BJ (cell line): ENCODE data around the gene SYMPK. TPM values are rescaled to one million over a fixed set of nuclear protein-coding genes. Genes with fewer than 3 reads are reported as not detected.
"Not testable (repeated sequence)": the region's sequence is repeated elsewhere in the genome, so short reads cannot be mapped to it uniquely, and the experiment has no call there.

ENCODE experiments used
- CTCF ChIA-PET: fragments of 350-600 bp; formaldehyde crosslinking; extraction: SDS; loops from one replicate; lab custom pipeline; 2021; ENCODE audit warnings: antibody characterized with exemption, inconsistent platforms; lab: Yijun Ruan, JAX
- POLR2A ChIA-PET: fragments of 300-600 bp; sonication (Branson Sonifier 250); formaldehyde crosslinking; extraction: SDS; loops from one replicate; lab custom pipeline; 2021; ENCODE audit warnings: antibody characterized with exemption; lab: Charles Lee
- DNase-seq: peaks from one replicate; pipeline ENCODE4 v3.0.0-alpha.2; 2011; ENCODE audit warnings: low read depth
- H3K27me3 ChIP-seq: 2 replicates; pipeline ENCODE4 v1.6.0; 2011; ENCODE audit warnings: low read length; ENCODE audit not compliant: control insufficient read depth, insufficient read depth
- H3K36me3 ChIP-seq: 2 replicates; pipeline ENCODE4 v1.5.1; 2011; ENCODE audit warnings: low read length; ENCODE audit not compliant: control insufficient read depth, insufficient read depth
- H3K4me3 ChIP-seq: 2 replicates; pipeline ENCODE4 v1.5.1; 2011; ENCODE audit warnings: low read depth, mild to moderate bottlenecking, control low read depth, low read length
- polyA plus RNA-seq: library from polyadenylated mRNA; depleted of rRNA; stranded (reverse); fragments of >200 nt; gene quantifications from 2 replicates; pipeline ENCODE4 v1.2.3, GENCODE V29; 2011
- TF ChIP-seq, protein P1 (sequence below): IDR thresholded peaks from 2 replicates; pipeline ENCODE4 v1.5.1; 2011; ENCODE audit warnings: low read depth, mild to moderate bottlenecking, control low read depth, inconsistent platforms, low read length, moderate library complexity; ENCODE audit not compliant: insufficient read depth

Gene SYMPK
- polyA plus RNA-seq, 1 experiment: 60.2 TPM

DNA sequence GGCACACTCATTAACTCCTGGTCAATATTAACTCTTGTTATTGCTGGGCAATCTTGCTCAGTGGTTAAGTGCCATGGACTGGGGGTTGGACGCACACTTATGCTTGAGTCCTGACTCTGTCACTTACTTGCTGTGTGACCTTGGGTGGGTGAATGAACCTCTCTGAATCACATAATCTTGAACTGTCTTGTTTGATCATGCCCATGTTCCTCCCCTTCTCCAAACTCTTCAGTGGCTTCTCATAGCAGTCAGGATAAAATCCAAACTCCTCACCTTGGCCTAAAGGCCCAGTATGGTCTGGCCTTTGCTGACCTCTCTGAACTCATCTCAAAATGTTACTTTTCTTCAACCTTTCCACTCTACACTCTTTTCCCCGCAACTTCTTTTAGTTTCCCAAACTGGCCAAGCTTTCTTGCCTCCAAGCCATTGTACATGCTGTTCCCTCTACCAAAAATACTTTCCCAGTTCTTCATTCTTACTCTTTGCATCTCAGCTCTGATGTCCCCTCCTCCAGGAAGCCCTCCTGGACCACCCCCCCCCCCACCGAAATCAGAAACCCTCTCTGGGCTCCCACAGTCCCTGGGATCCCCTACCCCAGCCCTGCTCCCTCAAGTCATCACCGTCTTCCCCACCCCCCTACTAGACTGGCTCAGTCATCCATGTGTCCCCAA lies 37.1 kb upstream of the SYMPK start:
- POLR2A ChIA-PET: no interaction called here
- TF ChIP-seq, protein P1, sequence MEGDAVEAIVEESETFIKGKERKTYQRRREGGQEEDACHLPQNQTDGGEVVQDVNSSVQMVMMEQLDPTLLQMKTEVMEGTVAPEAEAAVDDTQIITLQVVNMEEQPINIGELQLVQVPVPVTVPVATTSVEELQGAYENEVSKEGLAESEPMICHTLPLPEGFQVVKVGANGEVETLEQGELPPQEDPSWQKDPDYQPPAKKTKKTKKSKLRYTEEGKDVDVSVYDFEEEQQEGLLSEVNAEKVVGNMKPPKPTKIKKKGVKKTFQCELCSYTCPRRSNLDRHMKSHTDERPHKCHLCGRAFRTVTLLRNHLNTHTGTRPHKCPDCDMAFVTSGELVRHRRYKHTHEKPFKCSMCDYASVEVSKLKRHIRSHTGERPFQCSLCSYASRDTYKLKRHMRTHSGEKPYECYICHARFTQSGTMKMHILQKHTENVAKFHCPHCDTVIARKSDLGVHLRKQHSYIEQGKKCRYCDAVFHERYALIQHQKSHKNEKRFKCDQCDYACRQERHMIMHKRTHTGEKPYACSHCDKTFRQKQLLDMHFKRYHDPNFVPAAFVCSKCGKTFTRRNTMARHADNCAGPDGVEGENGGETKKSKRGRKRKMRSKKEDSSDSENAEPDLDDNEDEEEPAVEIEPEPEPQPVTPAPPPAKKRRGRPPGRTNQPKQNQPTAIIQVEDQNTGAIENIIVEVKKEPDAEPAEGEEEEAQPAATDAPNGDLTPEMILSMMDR: no peak
- Histone ChIP-seq H3K4me3 (no peak overlapping the region), H3K27me3 (0 out of 2 replicates have a peak, but pooled peaks cover under 1% of the 10 kb centered on the region), H3K36me3 (peaks cover 8% of the 10 kb centered on the region)
- DNase-seq: no peak
- CTCF ChIA-PET: no interaction called here

DNA sequence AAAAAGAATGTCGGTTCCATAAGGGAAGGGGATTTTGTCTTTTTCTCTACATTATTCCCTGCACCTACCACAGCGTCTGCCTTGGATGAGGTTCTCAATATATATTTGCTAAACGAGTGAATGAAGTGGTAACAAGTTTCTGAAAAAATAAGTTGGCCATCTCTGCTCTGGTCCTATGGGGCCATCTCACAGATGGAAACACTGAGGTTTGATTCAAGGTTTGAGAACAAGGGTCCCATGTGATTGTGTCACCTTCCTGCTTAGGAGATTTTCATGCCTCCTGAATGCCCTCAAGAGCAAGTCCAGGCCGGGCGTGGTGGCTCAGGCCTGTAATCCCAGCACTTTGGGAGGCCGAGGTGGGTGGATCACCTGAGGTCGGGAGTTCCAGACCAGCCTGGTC lies 36.3 kb upstream of the SYMPK start:
- Histone ChIP-seq H3K36me3 (peaks cover 10% of the 10 kb centered on the region), H3K27me3 (no peaks in the 10 kb centered on the region), H3K4me3 (no peak overlapping the region)
- CTCF ChIA-PET: no interaction called here
- TF ChIP-seq, protein P1: no peak
- no peak for DNase-seq
- POLR2A ChIA-PET: no interaction called here

GRCh38 chr19:45897261-45897812 lies 34.4 kb upstream of the SYMPK start:
- ChIA-PET CTCF (interaction anchor here (1.4 kb wide), 1 partner anchor 11 kb away, joined by 3 read pairs; the partner anchor contains the start of gene IRF2BP1), POLR2A (no interaction called here)
- Histone ChIP-seq H3K4me3 (no peak overlapping the region), H3K36me3 (peaks cover 10% of the 10 kb centered on the region), H3K27me3 (no peaks in the 10 kb centered on the region)
- TF ChIP-seq, protein P1: no peak
- no peak for DNase-seq

DNA sequence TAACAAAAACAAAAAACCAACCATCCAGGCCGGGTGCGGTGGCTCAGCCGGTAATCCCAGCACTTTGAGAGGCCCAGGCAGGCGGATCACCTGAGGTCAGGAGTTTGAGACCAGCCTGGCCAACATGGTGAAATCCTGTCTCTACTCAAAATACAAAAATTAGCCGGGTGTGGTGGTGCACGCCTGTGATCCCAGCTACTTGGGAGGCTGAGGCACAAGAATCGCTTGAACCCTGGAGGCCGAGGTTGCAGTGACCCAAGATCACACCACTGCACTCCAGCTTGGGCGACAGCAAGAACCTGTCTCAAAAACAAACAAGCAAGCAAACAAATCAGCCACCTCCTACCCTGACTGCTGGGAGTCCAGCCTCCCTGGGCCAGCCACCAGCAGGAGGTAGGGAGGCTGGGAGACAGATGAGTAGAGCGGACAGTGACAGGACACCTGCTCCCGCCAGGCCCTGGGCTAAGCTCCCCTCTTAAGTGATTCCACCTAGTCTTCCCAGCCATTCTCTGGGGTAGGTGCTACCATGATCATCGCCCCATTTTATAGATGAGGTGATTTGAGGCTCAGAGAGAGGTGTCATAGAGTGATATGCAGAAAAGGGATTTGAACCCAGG lies 33.1 kb upstream of the SYMPK start:
- DNase-seq, H3K4me3 ChIP-seq, POLR2A ChIA-PET, H3K27me3 ChIP-seq, CTCF ChIA-PET, H3K36me3 ChIP-seq: not testable (repeated sequence)

- Histone ChIP-seq H3K36me3 (peaks cover 10% of the 10 kb centered on the region), H3K27me3 (no peaks in the 10 kb centered on the region), H3K4me3 (no peak overlapping the region)
- CTCF ChIA-PET: no interaction called here
- POLR2A ChIA-PET: no interaction called here
- TF ChIP-seq, protein P1: no peak
- DNase-seq: no peak
Measured at GRCh38 chr19:45895519-45895972, 32.6 kb upstream of the SYMPK start.
